Measurements from ENCODE around the gene GRID1. TPM values are rescaled to one million over a fixed set of nuclear protein-coding genes. Genes with fewer than 3 reads are reported as not detected.
"Not testable (repeated sequence)": the region's sequence is repeated elsewhere in the genome, so short reads cannot be mapped to it uniquely, and the experiment has no call there.

The GRID1 gene
- total RNA-seq, 1 experiment from 2014 or later: 0.05 TPM

DNA sequence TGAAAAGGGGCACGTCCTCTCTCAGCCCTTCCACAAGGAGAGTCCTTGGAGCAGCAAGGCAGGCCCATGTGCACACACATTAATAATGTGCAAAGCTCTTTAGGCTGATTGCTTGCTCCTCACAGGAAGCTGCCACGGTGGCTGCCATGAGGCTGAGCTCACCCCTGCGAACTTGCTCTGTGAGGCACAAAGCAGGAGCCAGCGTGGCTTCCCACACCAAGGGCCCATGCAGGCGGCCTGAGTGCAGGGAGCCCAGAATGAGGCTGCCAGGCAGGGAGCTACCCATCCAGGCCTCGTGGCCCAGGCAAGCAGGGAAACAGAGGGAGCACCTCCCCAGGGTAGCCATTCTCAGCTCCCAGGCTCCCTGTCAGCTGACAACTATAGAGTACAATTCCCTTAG lies 242.9 kb downstream of the GRID1 start:
- DNase-seq (ENCODE audit: extremely low read depth, low read depth): no peak

DNA sequence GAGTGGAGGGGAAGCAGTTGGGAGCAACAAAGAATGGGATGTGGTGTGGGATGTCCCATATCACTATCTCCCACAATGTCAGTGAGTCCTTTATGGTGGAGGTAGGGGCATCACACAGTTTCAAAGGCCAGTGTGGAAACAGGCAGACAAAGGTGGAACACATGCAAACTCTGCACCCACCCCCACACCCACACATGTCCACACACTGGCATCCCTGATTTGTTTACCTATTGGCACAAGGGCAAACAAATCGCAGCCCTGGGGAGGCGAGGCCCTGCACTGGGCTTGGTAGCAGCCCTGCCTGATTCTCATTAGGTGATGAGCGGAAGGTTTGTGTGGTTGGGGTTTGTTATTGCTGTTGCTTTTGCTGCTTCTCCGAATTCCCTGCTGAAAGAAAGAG lies 243.3 kb downstream of the GRID1 start:
- DNase-seq (ENCODE audit: extremely low read depth, low read depth): no peak

DNA sequence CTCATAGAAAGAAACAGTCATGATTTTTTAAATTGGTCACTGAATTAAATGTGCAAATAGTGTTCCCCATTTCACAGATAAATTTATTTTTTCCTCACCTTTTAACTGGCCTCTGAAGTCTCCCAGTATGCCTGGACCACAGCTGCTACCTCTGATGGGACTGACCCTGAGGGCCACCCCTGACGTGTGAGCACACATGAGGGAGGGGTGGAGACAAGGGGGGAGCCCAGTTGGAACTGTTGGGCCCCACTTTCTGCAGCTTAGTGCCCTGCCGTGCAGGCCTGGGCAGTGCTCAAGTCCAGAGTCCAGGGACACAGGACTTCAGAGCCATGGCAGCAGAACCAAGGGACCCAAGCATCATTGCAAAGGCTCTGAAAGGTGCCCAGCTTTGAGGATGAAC lies 243.9 kb downstream of the GRID1 start:
- no peak for DNase-seq (ENCODE audit: extremely low read depth, low read depth)

DNA sequence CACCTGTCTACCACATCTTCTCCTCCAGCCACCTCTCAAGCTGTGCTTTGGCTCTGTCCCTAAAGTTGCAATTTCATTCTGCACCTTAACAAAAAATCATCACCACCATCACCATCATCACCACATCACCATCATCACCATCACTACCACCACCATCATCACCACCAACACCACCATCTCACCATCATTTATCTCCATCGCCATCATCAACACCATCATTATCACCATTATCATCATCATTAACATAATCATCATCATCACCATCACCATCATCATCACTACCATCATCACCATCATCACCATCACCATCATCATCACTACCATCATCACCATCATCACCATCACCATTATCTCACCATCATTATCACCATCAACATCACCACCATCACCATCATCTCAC lies 245.4 kb downstream of the GRID1 start:
- DNase-seq (ENCODE audit: extremely low read depth, low read depth): no peak

DNA sequence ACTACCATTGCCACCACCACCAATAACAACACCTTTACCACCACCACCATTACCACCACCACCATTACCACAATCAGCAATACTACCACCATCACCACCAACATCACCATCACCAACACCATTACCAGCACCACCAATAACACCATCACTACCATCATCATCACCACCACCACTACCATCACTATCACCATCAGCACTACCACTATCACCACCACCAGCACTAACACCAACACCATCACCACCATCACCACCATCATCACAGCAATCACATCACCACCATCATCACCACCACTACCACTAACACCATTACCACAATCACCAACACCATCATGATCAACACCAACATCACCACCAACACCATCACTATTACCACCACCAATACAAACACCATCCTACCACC lies 249.5 kb downstream of the GRID1 start:
- DNase-seq (ENCODE audit: extremely low read depth, low read depth): no peak

DNA sequence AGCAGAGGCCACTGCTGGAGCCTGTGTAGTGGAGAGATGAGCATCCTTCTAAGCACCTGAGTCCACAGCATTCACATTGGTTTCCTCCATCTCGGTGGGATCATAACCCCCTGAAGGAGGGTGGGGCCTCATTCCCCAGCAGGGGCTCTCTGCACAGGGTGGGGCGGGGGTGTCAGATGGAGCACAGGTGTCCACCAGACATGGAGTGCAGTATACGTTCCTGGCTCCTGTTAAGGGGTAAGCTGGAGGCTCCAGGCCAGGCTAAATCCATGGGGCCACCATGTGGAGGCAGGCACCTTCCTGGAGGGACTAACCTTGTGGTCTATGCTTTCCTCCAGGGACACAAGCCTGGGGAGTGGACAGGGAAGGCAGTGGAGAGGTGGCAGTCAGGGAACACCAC lies 252.6 kb downstream of the GRID1 start:
- DNase-seq (ENCODE audit: extremely low read depth, low read depth): no peak

DNA sequence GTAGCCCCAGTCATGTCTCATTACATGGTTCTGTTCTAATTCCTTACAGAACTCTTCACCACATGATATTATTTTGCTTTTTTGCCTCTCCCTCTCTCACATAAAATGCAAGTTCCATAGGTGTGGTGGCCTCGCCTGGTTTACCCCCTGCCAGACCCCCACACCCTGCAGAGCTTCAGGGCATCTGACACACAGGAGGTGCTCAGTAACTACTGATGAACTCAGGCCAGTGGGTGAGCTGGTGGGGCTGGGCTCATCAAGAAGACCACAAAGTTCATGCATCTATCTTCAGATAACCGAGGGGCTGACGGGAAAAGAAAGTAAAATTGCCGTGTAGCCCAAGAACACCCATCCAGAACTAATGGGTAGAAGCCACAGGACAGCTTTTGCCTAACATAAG lies 253.1 kb downstream of the GRID1 start:
- no peak for DNase-seq (ENCODE audit: extremely low read depth, low read depth)

DNA sequence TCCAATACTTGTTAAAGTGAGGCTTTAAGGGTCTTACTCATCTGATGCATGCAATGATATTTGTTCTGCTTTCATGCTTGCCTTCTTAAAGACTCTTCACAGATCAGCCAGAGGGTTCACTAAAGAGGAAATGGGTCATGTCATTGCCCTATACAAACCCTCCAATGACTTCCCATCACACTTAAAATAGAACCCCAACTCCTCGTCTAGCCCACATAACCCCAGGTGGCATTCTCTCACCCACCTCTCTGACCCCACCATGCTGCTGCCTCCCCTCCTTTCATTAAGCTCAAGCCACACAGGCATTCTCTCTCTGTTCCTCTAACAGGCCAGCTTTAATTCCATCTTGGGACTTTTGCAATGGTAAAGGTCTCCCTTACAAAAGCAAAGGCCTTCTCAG lies 253.6 kb downstream of the GRID1 start:
- no peak for DNase-seq (ENCODE audit: extremely low read depth, low read depth)

DNA sequence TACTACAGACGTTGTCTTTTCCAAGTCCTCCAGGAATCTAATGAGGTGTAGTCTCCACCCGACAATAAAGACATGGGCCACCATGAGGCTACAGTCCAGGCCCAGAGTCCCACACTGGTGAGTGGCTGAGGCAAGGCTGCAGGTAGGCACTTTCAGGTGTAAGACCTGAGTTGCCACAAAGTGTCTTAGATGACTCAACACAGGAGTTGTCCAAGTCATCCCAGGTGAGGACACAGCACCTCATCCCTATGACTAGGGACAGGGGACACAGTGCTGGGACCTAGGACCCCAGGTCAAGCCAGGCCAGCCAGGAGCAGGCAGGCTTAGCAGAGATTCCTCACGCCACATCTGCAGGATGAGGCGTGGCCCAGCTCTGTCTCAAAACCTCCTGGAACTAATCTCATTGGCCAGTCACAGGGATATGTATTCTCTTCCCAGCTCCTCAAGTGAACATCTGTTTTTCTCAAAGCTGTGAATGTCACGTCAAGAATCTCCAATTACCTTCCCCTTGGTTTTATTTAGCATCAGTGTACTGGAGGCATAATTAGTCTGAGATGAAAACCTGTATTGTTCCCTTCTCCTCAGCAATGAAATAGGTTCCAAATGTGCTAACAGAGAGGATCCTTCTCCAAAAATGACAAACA lies 254.6 kb downstream of the GRID1 start:
- DNase-seq (ENCODE audit: extremely low read depth, low read depth): no peak

DNA sequence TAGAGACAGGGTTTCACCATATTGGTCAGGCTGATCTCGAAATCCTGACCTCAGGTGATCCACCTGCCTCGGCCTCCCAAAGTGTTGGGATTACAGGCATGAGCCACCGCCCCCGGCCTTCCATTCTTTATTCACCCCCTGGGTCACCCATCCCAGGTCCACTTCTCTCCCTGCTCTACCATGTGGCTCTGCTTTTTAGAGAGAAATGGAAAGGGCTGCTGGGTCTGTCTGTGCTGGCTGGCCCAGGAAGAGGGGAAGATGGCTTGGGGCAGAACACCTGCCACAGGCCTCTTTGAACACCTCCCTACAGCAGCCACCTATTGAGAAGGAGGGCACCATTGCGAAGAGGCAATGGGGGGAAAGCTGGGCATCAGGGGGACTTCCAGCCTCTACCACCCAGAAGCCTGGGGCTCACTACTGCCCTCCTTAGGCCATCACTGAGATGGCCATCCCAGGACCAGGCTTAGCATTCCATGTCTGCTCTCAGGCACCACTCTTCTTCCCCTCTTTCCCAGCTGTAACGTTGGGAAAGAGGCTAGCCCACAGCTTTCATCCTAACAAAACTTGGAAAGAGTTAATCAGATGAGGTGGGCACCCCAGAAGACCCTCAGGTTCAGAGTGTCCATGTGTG lies 256.3 kb downstream of the GRID1 start:
- DNase-seq (ENCODE audit: extremely low read depth, low read depth): no peak

DNA sequence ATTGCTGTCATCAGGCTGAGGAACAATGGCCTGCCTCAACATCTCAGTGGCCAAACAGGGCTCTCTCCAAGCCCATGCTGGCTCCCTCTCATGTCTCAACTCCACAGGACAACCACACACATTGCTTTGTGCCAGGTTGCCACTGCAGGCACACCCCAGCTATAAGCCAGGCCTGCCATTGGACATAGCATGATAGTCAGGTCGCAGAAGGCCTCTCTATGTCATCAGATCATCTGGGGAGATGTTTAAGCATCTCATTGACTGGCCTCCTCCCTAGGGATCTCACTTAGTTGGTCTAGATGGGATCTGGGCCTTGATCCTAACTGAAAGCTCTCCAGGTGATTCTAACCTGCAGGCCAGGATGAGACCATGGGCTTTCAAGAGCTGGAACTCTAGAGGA lies 257.2 kb downstream of the GRID1 start:
- no peak for DNase-seq (ENCODE audit: extremely low read depth, low read depth)

DNA sequence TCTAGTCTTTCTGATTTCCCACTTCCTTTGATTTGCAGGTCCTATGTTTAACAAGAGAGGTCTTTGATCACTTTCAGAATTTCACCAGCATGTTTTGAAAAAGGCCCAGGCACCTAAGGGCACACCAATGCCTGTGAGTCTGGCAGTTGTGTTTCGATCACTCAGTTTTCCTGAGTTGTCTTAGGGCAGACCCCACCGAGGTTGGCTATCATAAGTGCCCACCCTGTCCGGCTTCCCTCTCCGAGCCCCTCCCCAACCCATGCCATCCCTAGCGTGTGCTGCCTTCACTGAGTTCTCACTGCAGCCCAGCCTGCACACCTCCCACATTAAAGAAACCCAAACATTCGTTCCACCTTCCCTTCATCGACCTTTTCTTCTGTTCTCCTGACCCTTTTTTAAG lies 257.9 kb downstream of the GRID1 start:
- no peak for DNase-seq (ENCODE audit: extremely low read depth, low read depth)

DNA sequence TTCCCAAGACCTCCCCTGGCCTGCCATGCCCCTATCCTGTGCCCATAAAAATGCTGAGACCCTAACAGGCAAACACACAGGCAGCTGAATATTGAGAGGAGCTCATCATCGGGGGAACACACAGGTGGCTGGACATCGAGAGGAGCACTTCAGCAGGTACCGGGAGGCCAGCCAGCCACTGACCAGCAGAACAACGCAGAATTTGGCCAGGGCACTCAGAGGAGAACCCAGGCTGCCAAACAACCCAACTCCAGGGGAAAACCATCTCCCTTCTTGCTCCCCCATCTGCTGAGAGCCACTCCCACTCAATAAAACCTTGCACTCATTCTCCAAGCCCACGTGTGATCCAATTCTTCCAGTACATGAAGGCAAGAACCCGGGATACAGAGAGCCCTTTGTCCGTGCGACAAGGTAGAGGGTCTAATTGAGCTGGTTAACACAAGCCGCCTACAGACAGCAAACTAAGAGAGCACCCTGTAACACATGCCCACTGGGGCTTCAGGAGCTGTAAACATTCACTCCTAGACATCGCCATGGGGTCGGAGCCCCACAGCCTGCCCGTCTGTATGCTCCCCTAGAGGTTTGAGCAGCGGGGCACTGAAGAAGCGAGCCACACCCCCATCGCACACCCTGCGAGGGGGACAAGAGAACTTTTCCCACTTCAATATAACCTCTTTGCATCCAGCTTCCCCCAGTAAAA lies 258.8 kb downstream of the GRID1 start:
- DNase-seq (ENCODE audit: extremely low read depth, low read depth): not testable (repeated sequence)

DNA sequence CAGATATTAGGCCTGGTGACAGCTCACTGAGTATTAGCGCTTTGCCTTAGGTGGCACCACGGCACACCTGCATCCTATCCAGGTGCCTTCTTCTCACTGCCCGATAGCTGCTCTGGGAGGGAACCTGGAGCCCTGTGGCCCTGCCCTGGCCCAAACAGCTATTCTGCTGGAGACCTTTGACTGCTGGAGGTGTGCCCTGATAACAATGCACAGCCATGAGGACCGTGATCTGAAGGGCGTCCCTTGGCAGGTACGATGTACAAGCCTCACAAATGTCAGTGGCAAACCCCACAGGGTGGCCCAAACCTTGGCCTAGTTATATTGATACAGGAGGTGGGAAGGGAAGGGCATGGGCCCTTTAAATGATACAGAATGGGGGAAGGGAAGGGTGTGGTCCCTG lies 259.5 kb downstream of the GRID1 start:
- no peak for DNase-seq (ENCODE audit: extremely low read depth, low read depth)

DNA sequence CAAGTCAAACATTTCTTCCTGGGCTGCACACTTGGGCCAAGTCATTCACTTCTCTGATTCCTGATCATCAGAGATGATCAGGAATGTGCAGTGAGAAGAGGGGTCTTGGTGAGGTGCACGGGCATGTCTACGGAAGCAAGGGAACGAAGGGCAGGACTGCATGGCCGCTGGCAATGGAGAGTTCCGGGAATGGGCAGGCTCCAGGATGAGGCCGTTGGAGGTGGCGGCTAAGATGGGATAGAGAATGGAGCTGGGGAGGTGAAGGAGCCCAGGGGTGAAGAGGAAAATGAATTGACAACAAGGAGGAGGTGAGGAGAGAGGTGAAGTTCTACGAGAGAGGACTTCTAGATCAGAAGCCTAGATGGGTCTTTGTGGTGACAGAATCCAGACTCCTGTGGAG lies 260.0 kb downstream of the GRID1 start:
- DNase-seq (ENCODE audit: extremely low read depth, low read depth): no peak

DNA sequence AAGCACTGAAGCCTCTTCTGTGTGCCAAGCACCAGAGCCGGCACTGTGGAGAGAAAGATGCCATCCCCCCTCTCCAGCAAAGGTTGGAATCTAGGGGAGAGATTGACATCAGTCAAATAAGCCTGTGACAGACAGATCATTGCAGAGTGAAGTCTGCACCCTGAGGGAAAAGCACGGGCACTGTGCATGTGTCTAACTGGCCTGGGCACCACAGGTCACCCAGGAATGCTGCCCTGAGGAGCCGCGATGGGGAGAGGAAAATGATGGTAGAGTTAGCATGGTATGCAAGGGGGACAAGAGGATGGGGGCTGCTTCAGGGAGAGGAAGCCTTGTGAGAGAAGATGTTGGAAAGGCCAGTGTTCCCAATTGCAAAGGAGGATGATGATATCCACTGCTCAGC lies 261.0 kb downstream of the GRID1 start:
- DNase-seq (ENCODE audit: extremely low read depth, low read depth): no peak

DNA sequence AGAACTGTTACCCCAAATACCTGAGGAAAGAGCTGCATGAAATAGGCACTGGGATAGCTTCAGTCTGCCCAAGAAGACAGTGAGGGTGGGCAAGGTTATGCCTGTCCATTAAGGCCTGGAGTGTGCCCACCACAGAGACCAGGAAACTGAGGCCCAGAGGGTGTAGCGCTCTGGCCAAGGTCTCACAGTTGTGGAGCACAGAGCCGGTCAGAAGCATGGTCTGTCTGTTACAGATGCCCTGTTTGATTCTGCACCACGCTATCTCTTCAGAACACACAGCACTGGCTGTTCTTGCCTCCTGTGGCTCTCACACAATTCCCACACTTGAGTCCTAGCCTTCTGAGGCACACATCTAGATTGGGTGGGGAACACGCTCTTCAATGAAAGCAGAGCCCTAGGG lies 261.4 kb downstream of the GRID1 start:
- DNase-seq (ENCODE audit: extremely low read depth, low read depth): no peak

DNA sequence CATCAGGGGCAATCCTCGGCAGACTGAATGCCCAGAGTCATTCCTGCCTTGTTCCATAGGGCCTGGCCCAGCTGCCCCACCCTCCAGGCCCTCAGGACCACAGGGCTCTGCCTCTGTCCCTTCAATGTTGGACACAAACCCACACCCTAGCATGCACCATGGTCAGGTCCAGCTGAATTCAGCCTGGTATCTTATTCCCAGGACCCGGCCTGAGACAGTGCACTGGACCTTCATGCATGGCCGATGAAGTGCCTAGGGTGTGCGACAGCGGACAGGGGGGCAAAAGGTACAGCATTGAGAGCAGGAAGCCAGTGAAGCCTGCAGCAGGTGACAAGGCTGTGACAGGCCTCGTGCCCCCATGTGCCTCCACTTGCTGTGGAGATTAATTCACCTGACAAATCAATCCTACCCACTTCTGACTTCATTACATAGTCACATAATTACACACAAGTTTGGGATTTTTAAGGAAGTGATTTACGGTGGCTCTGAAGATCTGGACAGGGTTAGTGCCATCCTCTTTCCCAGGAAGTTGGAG lies 261.9 kb downstream of the GRID1 start:
- DNase-seq (ENCODE audit: extremely low read depth, low read depth): no peak

DNA sequence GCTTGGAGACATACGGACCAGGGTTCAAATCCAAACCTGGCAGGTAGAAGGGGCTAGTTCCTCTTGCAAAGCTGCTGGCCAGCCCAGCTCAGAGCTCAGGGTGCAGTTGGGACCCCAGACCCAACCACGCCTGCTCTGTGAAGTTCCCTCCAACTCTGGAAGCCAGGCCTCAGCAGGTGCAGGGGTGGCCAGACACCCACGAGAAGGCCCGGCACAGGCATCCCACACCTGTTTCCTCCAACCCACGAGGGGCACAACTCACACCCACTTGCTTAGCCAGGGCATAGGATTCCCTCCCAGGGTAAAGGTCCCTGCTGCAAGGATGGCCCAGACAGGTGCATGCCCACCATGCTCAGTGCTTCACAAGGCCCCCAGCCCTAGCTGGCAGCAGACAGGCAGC lies 262.4 kb downstream of the GRID1 start:
- DNase-seq (ENCODE audit: extremely low read depth, low read depth): no peak

DNA sequence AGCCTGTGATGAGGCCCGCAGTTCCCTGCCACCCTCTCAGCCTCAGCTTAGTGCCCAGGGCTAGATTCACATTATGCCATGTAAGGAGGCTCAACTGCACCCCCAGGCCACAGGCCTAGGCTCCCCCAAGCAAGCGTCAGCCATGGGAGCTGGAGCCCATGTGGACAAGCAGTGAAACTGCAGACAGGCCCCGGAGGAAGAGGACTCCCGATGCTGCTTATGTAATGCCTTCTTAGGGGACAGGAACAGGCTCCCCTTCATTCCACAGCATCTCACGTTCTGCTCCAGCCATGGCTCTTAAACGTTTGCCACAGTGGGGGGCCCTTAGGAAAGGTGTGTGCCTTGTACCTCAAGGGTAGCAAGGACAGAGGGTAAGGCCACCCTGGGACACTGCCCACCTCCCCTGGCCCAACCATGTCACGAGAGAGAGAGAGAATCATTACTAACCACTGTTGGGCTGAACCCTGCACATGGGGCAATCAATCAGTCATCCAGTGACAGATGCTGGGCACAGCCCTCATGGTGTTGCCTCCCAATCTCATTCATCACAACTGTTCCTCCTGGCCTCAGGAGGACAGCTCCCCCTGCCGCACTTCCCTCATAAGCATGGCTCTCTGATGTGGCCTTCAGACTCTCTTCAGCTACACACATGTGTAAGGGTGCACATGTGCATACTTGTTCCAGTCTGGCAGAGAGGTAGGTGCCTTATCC lies 263.0 kb downstream of the GRID1 start:
- no peak for DNase-seq (ENCODE audit: extremely low read depth, low read depth)

DNA sequence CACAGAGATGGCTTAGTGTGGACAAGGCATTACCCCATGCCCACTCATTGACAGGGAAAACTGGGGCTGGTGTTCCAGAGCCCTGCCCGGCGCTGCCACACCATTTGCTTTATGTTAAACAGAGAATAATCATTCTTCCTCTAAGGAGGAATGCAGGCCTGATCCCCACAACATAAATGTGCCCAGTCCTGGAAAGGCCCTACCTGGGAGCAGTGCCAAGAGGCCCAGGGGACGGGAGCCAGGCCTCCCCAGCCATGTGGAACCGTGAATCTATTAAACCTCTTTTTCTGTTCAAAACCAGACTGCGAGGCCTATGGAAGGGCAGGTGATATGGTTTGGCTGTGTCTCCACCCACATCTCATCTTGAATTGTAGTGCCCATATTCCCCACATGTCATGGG lies 264.1 kb downstream of the GRID1 start:
- DNase-seq (ENCODE audit: extremely low read depth, low read depth): no peak

All from NCI-H460 (cell line).